Keratinocyte (primary cell): ENCODE measurements around the gene SYDE2. TPM values are rescaled to one million over a fixed set of nuclear protein-coding genes. Genes with fewer than 3 reads are reported as not detected.

Experiments
- DNase-seq: peaks from one replicate; pipeline ENCODE4 v3.0.0-alpha.2; 2011; ENCODE audit warnings: low read depth, missing footprints, low spot score
- FAIRE-seq: peaks from 2 replicates; lab custom pipeline; 2011; peaks lifted over from hg19 to GRCh38; lab: Jason Lieb, UNC
- H2AFZ ChIP-seq: 2 replicates; pipeline ENCODE4 v1.6.0; 2012; ENCODE audit warnings: low read length, control low read depth, inconsistent platforms; ENCODE audit not compliant: control insufficient read depth
- H3K27ac ChIP-seq: 2 replicates; pipeline ENCODE4 v1.5.1; 2011; ENCODE audit warnings: low read length; ENCODE audit not compliant: control insufficient read depth, insufficient read depth
- H3K27me3 ChIP-seq: 3 replicates; pipeline ENCODE4 v1.6.0; 2011; ENCODE audit warnings: low read length; ENCODE audit not compliant: control insufficient read depth, insufficient read depth; ENCODE audit errors: extremely low read depth
- H3K36me3 ChIP-seq, 2 experiments: 2 replicates in 1 of 2; 3 replicates in 1 of 2; pipeline ENCODE4 v1.5.1; 2011; ENCODE audit warnings: low read length in 2 of 2, mild to moderate bottlenecking in 1 of 2; ENCODE audit not compliant: control insufficient read depth in 2 of 2, insufficient read depth in 2 of 2; ENCODE audit errors: extremely low read depth in 1 of 2
- H3K4me1 ChIP-seq: 3 replicates; pipeline ENCODE4 v1.5.1; 2011; ENCODE audit warnings: low read length; ENCODE audit not compliant: control insufficient read depth, insufficient read depth; ENCODE audit errors: extremely low read depth
- H3K4me2 ChIP-seq: 3 replicates; pipeline ENCODE4 v1.6.0; 2011; ENCODE audit warnings: low read depth, low read length; ENCODE audit not compliant: control insufficient read depth, insufficient read depth; ENCODE audit errors: extremely low read depth
- H3K4me3 ChIP-seq, 3 experiments: fragments of 200-600 bp in 1 of 3; sonication (generic) in 1 of 3; 2 replicates in 2 of 3; 3 replicates in 1 of 3; pipeline ENCODE4 v1.5.1; 2011 to 2016; ENCODE audit warnings: low read length in 3 of 3, mild to moderate bottlenecking in 3 of 3, control low read depth in 2 of 3, inconsistent platforms in 1 of 3, low read depth in 1 of 3, mixed read lengths in 1 of 3, mixed run types in 1 of 3, moderate library complexity in 1 of 3; ENCODE audit not compliant: control insufficient read depth in 2 of 3, insufficient read depth in 2 of 3; ENCODE audit errors: extremely low read depth in 1 of 3
- H3K79me2 ChIP-seq: 2 replicates; pipeline ENCODE4 v1.6.0; 2012; ENCODE audit warnings: low read length; ENCODE audit not compliant: control insufficient read depth, insufficient read depth
- H3K9ac ChIP-seq: 3 replicates; pipeline ENCODE4 v1.6.0; 2011; ENCODE audit warnings: low read length; ENCODE audit not compliant: control insufficient read depth, insufficient read depth; ENCODE audit errors: extremely low read depth
- H3K9me1 ChIP-seq: 3 replicates; pipeline ENCODE4 v1.6.0; 2011; ENCODE audit warnings: low read length; ENCODE audit not compliant: control insufficient read depth, insufficient read depth; ENCODE audit errors: extremely low read depth
- H3K9me3 ChIP-seq: 2 replicates; pipeline ENCODE4 v1.5.1; 2012; ENCODE audit warnings: low read depth, low read length; ENCODE audit not compliant: control insufficient read depth
- H4K20me1 ChIP-seq: 3 replicates; pipeline ENCODE4 v1.6.0; 2011; ENCODE audit warnings: low read length; ENCODE audit not compliant: control insufficient read depth, insufficient read depth; ENCODE audit errors: extremely low read depth
- EZH2 ChIP-seq: IDR thresholded peaks from one replicate; pipeline ENCODE4 v1.6.1; 2012; ENCODE audit warnings: inconsistent platforms, mild to moderate bottlenecking, low read length, moderate library complexity
- dilution Hi-C: fragments of 300-500 bp; cut with MboI; formaldehyde crosslinking; loops from one replicate; pipeline ENCODE4 v1.7.0; 2020; ENCODE audit warnings: low sequenced_read_pairs; ENCODE audit not compliant: extremely low pct_ligation_motif_present
- polyA plus RNA-seq, 5 experiments: library from polyadenylated mRNA; depleted of rRNA in 3 of 5; stranded (reverse) in 3 of 5; stranded (forward) in 1 of 5; unstranded in 1 of 5; fragments of >200 nt; gene quantifications; 1 replicate in 1 of 5; 2 replicates in 3 of 5; 3 replicates in 1 of 5; pipeline versions ENCODE4 v1.2.1 to v1.2.3, GENCODE V29; 2011 to 2012; ENCODE audit warnings: missing spikeins in 2 of 5, low read depth in 1 of 5, low replicate concordance in 1 of 5
- TF ChIP-seq, protein P1 (sequence below), 3 experiments: IDR thresholded peaks in 1 of 3; conservative IDR thresholded peaks in 1 of 3; optimal IDR thresholded peaks in 1 of 3; 2 replicates in 2 of 3; 3 replicates in 1 of 3; pipeline versions ENCODE3 to v1.5.1; 2011; ENCODE audit warnings: low read length in 3 of 3, mild to moderate bottlenecking in 3 of 3, moderate library complexity in 2 of 3, control low read depth in 1 of 3, inconsistent platforms in 1 of 3; ENCODE audit not compliant: insufficient read depth in 2 of 3; ENCODE audit errors: extremely low read depth in 1 of 3

The SYDE2 gene
- polyA plus RNA-seq, 1 donor (not counting 4 experiments of a cell fraction or from before 2014, with no cell fraction given), result 1.7 TPM

DNA sequence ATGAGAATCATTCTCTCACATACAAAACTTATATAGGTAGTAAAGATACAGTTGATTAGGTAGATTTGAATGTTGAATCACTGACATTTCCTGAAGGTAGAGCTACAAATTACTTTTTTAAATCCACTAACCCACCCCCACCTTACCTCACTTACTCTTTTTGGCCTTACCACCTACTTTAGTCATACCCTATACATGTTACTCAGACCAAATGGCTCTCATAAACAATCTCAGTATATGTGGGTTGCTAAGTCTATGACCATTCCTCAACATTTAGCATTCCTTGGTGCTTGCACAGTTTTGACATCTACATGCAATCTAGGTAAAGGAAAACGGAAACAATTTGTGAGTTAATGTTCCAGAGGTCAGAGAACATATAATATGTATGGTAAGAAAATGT, 26.3 kb downstream of the SYDE2 start:
- no peaks in the 10 kb centered on the region for H3K9me1 ChIP-seq
- no peak overlapping the region for H3K4me3 ChIP-seq
- H3K27me3 ChIP-seq, result no peaks in the 10 kb centered on the region
- H3K27ac ChIP-seq, result no peak overlapping the region
- H4K20me1 ChIP-seq, result no peaks in the 10 kb centered on the region
- dilution Hi-C loops, result no loop called here
- H3K79me2 ChIP-seq, result no peaks in the 10 kb centered on the region
- FAIRE-seq, result no peak
- no peaks in the 10 kb centered on the region for H3K36me3 ChIP-seq
- no peak overlapping the region for H3K9ac ChIP-seq
- H3K4me2 ChIP-seq, result no peak overlapping the region
- no peaks in the 10 kb centered on the region for H3K9me3 ChIP-seq
- DNase-seq, result no peak
- H2AFZ ChIP-seq, result no peak overlapping the region
- no peaks in the 10 kb centered on the region for H3K4me1 ChIP-seq
- TF ChIP-seq EZH2, result no peak
- TF ChIP-seq, protein P1, sequence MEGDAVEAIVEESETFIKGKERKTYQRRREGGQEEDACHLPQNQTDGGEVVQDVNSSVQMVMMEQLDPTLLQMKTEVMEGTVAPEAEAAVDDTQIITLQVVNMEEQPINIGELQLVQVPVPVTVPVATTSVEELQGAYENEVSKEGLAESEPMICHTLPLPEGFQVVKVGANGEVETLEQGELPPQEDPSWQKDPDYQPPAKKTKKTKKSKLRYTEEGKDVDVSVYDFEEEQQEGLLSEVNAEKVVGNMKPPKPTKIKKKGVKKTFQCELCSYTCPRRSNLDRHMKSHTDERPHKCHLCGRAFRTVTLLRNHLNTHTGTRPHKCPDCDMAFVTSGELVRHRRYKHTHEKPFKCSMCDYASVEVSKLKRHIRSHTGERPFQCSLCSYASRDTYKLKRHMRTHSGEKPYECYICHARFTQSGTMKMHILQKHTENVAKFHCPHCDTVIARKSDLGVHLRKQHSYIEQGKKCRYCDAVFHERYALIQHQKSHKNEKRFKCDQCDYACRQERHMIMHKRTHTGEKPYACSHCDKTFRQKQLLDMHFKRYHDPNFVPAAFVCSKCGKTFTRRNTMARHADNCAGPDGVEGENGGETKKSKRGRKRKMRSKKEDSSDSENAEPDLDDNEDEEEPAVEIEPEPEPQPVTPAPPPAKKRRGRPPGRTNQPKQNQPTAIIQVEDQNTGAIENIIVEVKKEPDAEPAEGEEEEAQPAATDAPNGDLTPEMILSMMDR (optimal IDR thresholded peaks at IDR 0.05 in 1 of 3, IDR thresholded peaks at IDR 0.05 in 1 of 3, conservative IDR thresholded peaks at IDR 0.05 in 1 of 3; ENCODE audit: extremely low read depth in 1 of 3, insufficient read depth in 2 of 3, low read length in 3 of 3), result no peak

DNA sequence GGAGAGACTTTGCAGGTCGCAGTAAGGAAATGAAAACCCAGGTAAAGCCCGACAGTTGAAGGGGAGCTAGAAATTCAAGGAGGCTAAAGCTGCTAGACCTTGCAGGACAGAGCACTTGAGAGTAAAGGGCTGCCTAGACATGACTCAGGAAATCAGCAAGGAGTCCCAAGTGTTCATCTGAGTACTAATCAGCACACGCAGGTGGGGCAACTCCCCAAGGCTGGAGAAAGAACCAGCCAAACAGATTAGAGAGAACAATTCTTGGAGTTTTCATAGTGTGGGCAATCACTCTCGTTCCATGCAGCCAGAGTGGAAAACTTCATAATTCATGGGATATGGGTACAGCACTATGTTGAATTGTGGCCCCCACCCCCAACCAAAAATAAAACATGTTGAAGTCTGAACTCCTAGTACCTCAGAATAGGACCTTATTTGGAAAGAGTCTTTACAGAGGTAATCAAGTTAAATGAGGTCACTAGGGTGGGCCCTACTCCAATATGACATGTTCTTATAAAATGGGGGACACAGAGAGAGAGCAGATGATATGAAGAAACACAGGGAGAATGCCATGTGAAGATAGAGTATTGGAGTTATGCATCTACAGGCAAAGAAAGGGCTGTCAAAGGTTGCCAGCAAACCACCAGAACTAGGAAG, 28.0 kb downstream of the SYDE2 start:
- DNase-seq, result no peak
- Histone ChIP-seq H3K36me3 (no peaks in the 10 kb centered on the region), H3K4me1 (no peaks in the 10 kb centered on the region), H3K9me1 (no peaks in the 10 kb centered on the region), H3K79me2 (no peaks in the 10 kb centered on the region), H4K20me1 (no peaks in the 10 kb centered on the region), H3K27me3 (no peaks in the 10 kb centered on the region), H3K4me2 (no peak overlapping the region), H2AFZ (no peak overlapping the region), H3K4me3 (no peak overlapping the region), H3K9ac (no peak overlapping the region), H3K9me3 (no peaks in the 10 kb centered on the region), H3K27ac (no peak overlapping the region)
- no peak for TF ChIP-seq EZH2
- TF ChIP-seq, protein P1 (optimal IDR thresholded peaks at IDR 0.05 in 1 of 3, IDR thresholded peaks at IDR 0.05 in 1 of 3, conservative IDR thresholded peaks at IDR 0.05 in 1 of 3; ENCODE audit: extremely low read depth in 1 of 3, insufficient read depth in 2 of 3, low read length in 3 of 3), result no peak
- no peak for FAIRE-seq
- dilution Hi-C loops, result no loop called here
